GM21381 (cell line): ENCODE measurements around the gene ZNF576.
"Not testable (repeated sequence)": the region's sequence is repeated elsewhere in the genome, so short reads cannot be mapped to it uniquely, and the experiment has no call there.

Experiments used
- ATAC-seq: cut with Tn5 transposase; IDR thresholded peaks from one replicate; pipeline ENCODE4 v1.9.1; 2021; ENCODE audit warnings: mild to moderate bottlenecking, moderate library complexity; ENCODE audit not compliant: unreplicated experiment

ZNF576 gene

GRCh38 chr19:43598445-43599240, 2.2 kb downstream of the ZNF576 start:
- no peak for ATAC-seq

- no peak for ATAC-seq
Measured at GRCh38 chr19:43599635-43600295, 3.4 kb downstream of the ZNF576 start.

GRCh38 chr19:43600326-43600725, 3.9 kb downstream of the ZNF576 start:
- not testable (repeated sequence) for ATAC-seq

- no peak for ATAC-seq
Measured at GRCh38 chr19:43605875-43606568, 9.6 kb downstream of the ZNF576 start.

- no peak for ATAC-seq
Measured at GRCh38 chr19:43606569-43607229, 10.3 kb downstream of the ZNF576 start.

GRCh38 chr19:43607238-43608205, 11.1 kb downstream of the ZNF576 start:
- ATAC-seq: no peak

GRCh38 chr19:43609872-43610271, 13.5 kb downstream of the ZNF576 start:
- ATAC-seq: no peak

GRCh38 chr19:43610493-43610892, 14.1 kb downstream of the ZNF576 start:
- no peak for ATAC-seq

- no peak for ATAC-seq
Measured at GRCh38 chr19:43611788-43612187, 15.4 kb downstream of the ZNF576 start, which contains the start of gene SRRM5. Gene SRRM5, plus strand, starts transcription at chr19:43612088. Its CDS starts 34 bp downstream, at chr19:43612122.

GRCh38 chr19:43612374-43612773, 16.0 kb downstream of the ZNF576 start:
- ATAC-seq: no peak

GRCh38 chr19:43616306-43616705, 19.9 kb downstream of the ZNF576 start:
- no peak for ATAC-seq

GRCh38 chr19:43616954-43617353, 20.6 kb downstream of the ZNF576 start:
- ATAC-seq: no peak

GRCh38 chr19:43618921-43619261, 22.5 kb downstream of the ZNF576 start:
- ATAC-seq: peak; percentile 21

- ATAC-seq: peak; percentile 70
Measured at GRCh38 chr19:43619262-43620060, 23.1 kb downstream of the ZNF576 start, which contains the start of gene ZNF428. Gene ZNF428, minus strand, starts transcription at chr19:43619629. Its CDS starts 5,325 bp downstream, at chr19:43614304.

- no peak for ATAC-seq
Measured at GRCh38 chr19:43620061-43621001, 23.9 kb downstream of the ZNF576 start.

GRCh38 chr19:43622070-43622469, 25.7 kb downstream of the ZNF576 start:
- no peak for ATAC-seq

- ATAC-seq: no peak
Measured at GRCh38 chr19:43622956-43623355, 26.6 kb downstream of the ZNF576 start.
